Measurements from ENCODE around the gene CXCL10. TPM values are rescaled to one million over a fixed set of nuclear protein-coding genes. Genes with fewer than 3 reads are reported as not detected.

Gene CXCL10
- total and polyA plus RNA-seq, 12 donors, result 0.28 to 41.4 (median 1.4) TPM; not detected in 1

- intact Hi-C loops (cut with DNase I), result no loop called here
- no peaks in the 10 kb centered on the region for H3K36me3 ChIP-seq (replicated peaks in 1 of 2)
- H3K4me1 ChIP-seq (replicated peaks in 1 of 2), result peaks cover 0 to 6% of the 10 kb centered on the region in 2 donors
- DNase-seq, result no peak
- H3K9me3 ChIP-seq (replicated peaks in 1 of 3), result no peaks in the 10 kb centered on the region
- TF ChIP-seq POLR2A (IDR thresholded peaks at IDR 0.05), result no peak
- TF ChIP-seq CTCF (IDR thresholded peaks at IDR 0.05), result no peak
- H3K27me3 ChIP-seq, result no peaks in the 10 kb centered on the region
- no peak overlapping the region for H3K27ac ChIP-seq
- WGBS, 4 donors, result 50 to 62% (median 60%) methylated on average over 4 of the region's 4 CpGs
- H3K4me3 ChIP-seq, result no peak overlapping the region
These were observed 768 bp upstream of the CXCL10 start for GRCh38 chr4:76024065-76024464.

- no peak for DNase-seq
- H3K27me3 ChIP-seq, result no peaks in the 10 kb centered on the region
- H3K4me1 ChIP-seq (replicated peaks in 1 of 2), result no peaks in the 10 kb centered on the region
- H3K4me3 ChIP-seq, result no peak overlapping the region
- no peaks in the 10 kb centered on the region for H3K36me3 ChIP-seq (replicated peaks in 1 of 2)
- intact Hi-C loops (cut with DNase I), result no loop called here
- no peak overlapping the region for H3K27ac ChIP-seq
- 72 to 89% (median 80%) methylated on average over 2 of the region's 2 CpGs for WGBS, 4 donors
- TF ChIP-seq POLR2A (IDR thresholded peaks at IDR 0.05), result no peak
- no peak for TF ChIP-seq CTCF (IDR thresholded peaks at IDR 0.05)
- H3K9me3 ChIP-seq (replicated peaks in 1 of 3), result no peaks in the 10 kb centered on the region
These were observed 620 bp downstream of the CXCL10 start for GRCh38 chr4:76022677-76023076.

- 73 to 88% (median 82%) methylated on average over 4 of the region's 4 CpGs for WGBS, 4 donors
- intact Hi-C loops (cut with DNase I), result no loop called here
These were observed 1.3 kb downstream of the CXCL10 start for GRCh38 chr4:76022031-76022430.

GRCh38 chr4:76017056-76017686 is 6.1 kb downstream of the CXCL10 start:
- TF ChIP-seq CTCF (IDR thresholded peaks at IDR 0.05), result no peak
- no peak for TF ChIP-seq POLR2A (IDR thresholded peaks at IDR 0.05)

More at GRCh38 chr4:76022031-76022430, 1.3 kb downstream of the CXCL10 start:
- H3K27me3 ChIP-seq, result no peaks in the 10 kb centered on the region
- H3K4me3 ChIP-seq, result no peak overlapping the region
- no peaks in the 10 kb centered on the region for H3K9me3 ChIP-seq (replicated peaks in 1 of 3)
- no peak for DNase-seq
- no peak overlapping the region for H3K27ac ChIP-seq
- TF ChIP-seq CTCF (IDR thresholded peaks at IDR 0.05) (no peak), POLR2A (IDR thresholded peaks at IDR 0.05) (no peak)
- H3K36me3 ChIP-seq (replicated peaks in 1 of 2), result no peaks in the 10 kb centered on the region
- no peaks in the 10 kb centered on the region for H3K4me1 ChIP-seq (replicated peaks in 1 of 2)

More at GRCh38 chr4:76017056-76017686, 6.1 kb downstream of the CXCL10 start:
- no peaks in the 10 kb centered on the region for H3K9me3 ChIP-seq (replicated peaks in 1 of 3)
- no peak overlapping the region for H3K4me3 ChIP-seq
- H3K4me1 ChIP-seq (replicated peaks in 1 of 2), result no peaks in the 10 kb centered on the region
- WGBS, 4 donors, result 90 to 96% (median 93%) methylated on average over 3 of the region's 3 CpGs
- no peaks in the 10 kb centered on the region for H3K36me3 ChIP-seq (replicated peaks in 1 of 2)
- intact Hi-C loops (cut with DNase I), result no loop called here
- H3K27ac ChIP-seq, result no peak overlapping the region
- no peaks in the 10 kb centered on the region for H3K27me3 ChIP-seq
- no peak for DNase-seq
